Measurements from ENCODE around the gene SLC25A42.
"Not testable (repeated sequence)": the region's sequence is repeated elsewhere in the genome, so short reads cannot be mapped to it uniquely, and the experiment has no call there.

Gene SLC25A42, protein sequence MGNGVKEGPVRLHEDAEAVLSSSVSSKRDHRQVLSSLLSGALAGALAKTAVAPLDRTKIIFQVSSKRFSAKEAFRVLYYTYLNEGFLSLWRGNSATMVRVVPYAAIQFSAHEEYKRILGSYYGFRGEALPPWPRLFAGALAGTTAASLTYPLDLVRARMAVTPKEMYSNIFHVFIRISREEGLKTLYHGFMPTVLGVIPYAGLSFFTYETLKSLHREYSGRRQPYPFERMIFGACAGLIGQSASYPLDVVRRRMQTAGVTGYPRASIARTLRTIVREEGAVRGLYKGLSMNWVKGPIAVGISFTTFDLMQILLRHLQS
- 0.06 to 2.9 (median 1.6) reads per million in 18 experiments for total RNA-seq

DNA sequence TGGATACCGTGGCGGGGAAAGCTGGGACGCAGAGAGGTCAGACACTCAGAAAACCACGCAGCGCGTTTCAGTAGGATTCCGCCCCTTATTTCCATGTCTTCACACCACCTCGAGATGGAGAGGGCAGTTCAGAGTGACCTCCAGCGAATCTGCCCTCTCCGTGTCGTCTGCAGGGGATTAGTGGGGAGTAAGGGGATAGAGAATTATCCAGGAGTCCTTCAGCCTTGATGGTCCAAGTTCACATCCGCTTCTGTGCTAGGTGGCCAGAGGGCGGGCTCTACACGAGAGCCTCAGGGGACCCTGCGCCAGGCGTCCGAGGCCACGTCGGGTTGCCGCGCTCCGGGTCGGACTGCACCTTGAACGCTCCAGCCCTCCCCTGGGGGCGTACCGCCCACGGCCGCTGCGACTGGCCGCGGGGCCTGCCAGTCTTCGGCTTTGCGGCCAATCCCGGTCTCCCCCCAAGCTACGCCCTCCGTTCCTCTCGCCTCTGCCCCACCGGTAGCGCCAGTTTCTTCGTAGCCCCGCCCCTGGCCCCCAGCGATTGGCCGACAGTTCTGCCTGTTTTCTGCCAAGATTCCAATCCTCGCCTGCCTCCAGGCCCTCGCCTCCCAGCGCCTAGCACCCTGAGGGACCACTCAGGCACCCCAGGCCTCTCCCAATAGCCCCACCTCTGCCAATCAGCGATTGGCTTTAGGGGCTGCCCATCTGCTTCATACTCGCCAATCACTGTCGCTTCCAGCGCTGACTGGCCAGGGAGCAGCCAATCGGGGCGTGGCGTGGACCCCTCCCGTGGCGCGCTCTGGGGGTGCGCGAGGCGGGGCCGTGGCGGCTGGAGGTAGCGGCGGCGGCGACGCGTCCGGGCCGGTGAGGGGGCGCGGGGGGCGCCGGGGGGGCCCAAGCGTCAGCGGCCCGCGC is at the start of gene SLC25A42:
SLC25A42 (plus strand) TSS at position 812 of the 915 bp plus-strand sequence. CDS start 32,131 bp downstream, outside the sequence.
- peak; percentile 99 for DNase-seq

DNA sequence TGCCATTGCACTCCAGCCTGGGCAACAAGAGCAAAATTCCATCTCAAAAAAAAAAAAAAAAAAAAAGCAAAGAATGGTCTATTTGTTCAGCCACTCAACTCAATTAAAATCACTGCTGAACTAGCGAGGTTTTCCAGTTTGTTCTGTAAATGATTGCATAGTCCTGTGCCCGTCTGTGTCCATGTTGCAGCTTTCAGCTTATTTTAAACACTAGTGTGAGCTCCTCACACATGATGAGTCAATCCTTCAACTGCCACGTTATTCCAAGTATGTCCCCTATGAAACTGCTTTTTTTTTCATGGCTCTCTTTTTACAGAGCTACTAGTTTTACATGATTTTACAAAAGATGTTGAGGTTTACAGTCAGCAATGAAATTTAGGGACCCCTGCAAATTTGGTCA is 42.7 kb upstream of the SLC25A42 start:
- DNase-seq, result no peak

DNA sequence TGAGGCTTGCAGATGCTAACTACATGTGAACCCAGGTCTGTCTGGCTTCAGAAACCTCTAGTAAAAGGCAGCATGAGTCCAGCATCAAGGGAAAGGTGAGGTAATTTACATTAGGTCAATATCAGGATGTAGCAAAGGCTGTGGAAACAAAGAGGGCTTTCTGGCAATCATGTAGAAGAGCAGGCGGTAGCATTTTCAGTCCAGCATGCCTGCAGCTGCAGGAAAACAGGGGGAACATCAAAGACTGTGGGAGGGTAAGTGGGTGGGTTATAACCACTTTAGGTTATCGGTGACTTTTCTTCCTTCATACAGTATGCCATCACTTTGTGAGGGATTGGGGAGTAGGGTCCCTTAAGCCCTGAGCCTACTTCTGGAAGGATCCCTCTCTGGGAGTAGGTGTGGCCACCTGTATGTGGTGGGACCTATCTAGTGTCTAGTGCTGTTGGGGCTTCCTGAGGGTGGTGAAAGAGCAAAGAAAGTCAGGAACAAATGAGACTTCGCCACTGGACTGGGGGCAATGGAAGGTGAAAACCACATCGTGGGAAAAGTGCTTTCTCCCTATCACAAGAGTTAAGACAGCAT is 41.3 kb upstream of the SLC25A42 start:
- no peak for DNase-seq

DNA sequence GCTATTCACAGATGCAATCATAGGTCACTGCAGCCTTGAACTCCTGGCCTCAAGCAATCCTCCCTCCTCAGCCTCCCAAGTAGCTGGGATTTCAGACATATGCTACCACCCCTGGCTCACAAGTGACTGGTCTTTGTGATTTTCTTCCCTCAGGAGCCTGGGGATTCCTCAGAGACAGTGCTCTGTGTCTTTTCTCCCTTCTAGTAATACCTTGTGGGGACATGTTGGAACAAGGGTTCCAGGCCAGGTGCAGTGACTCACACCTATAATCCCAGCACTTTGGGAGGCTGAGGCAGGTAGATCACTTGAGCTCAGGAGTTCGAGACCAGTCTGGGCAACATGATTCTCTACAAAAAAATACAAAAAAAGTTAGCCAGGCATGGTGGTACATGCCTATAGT is 40.4 kb upstream of the SLC25A42 start:
- not testable (repeated sequence) for DNase-seq

DNA sequence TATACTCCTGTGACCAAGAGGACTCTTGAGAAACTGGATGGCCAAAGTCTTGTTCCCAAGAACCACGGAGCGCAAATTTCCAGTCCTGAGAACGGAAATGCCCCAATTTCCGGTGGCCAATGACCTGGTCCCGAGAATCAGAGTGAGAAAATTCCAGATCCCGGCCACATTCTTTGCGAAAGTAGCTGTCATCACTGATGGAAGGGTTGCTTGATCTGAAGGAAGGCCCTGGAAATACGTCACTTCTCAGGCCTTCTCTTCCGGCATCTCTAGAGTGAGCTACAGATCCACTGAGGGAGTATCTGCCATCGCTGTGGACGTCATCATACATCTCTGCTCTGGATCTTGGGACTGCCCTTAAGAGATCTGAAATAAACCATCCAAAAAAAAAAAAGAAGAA is 37.9 kb upstream of the SLC25A42 start:
- DNase-seq, result no peak

DNA sequence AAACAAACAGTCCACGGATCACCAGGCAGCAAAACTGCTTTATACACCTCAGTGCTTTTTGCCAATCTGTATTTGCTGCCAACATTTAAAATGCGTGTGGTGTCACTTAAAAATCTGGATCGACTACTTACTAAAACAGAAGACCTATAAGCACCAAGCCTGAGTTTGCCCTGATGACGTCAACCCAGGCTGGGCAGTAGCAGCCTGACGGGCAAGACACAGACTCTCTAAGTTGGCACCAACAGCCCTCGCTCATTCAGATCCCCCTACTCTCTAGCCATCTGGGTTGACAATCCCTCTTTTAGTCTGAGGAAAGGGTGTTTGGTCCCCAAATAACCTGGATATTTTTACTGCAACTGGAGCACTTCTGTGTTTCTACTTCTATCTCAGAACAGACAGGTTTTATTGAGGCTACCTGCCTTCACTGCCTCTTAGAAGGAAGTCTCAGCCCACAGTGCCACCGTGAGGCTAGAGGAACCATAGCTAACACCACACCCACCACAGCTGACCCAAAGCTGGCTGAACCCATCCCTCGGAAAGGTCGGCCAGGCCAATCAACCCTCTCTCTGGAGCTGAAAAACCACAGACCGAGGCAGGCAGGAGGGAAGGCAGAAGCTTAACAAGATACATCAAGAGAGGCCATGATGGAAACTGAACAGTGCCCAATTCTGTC is 37.4 kb upstream of the SLC25A42 start:
- DNase-seq, result peak in 1 of 2 donors; percentile 7

DNA sequence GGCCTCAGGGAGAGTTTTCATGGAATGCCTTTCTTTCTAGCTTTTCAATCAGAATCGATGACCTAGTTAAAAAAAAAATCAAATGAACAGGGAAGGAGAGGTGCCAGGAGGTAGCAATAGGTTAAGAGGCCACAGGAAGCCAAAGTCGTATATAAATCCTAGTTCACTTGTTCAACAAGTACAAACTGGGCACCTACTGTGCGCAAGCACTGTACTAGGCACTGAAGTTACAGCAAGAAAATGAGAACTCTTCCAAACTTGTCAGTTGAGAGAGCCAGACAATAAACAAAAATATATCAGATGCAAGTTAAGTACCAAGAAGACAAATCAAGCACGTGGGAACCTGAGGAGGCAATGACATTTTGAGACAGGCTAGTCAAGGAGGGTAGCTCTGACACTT is 36.6 kb upstream of the SLC25A42 start:
- DNase-seq, result no peak

DNA sequence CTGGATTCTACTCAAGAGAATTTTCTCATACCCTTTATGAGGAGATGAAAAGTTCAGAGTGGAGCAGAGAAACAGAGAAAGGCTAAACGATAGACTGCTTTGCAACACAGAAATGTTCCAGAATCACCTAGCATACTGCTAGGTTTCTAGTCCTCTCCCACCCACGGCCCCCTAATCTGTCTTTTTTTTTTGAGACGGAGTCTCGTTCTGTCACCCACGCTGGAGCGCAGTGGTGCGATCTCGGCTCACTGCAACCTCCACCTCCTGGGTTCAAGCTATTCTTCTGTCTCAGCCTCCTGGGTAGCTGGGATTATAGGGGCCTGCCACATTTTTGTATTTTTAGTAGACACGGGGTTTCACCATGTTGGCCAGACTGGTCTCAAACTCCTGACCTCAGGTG is 35.3 kb upstream of the SLC25A42 start:
- no peak for DNase-seq

DNA sequence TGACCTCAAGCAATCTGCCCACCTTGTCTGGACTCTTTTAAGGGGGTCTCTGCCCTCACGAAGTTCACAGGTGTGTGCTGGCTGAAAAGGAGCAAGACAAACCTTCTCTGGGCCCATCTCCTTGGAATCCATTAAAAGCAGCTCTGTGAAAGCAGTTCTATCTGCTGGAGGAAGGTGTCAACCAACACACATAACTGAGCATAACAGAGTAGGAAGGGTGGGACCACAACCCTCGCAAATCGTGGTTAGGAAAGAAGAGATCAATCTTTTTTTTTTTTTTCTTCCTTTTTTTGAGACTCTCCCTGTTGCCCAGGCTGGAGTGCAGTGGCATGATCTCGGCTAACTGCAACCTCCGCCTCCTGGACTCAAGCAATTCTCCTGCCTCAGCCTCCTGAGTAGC is 31.9 kb upstream of the SLC25A42 start:
- DNase-seq, result no peak

DNA sequence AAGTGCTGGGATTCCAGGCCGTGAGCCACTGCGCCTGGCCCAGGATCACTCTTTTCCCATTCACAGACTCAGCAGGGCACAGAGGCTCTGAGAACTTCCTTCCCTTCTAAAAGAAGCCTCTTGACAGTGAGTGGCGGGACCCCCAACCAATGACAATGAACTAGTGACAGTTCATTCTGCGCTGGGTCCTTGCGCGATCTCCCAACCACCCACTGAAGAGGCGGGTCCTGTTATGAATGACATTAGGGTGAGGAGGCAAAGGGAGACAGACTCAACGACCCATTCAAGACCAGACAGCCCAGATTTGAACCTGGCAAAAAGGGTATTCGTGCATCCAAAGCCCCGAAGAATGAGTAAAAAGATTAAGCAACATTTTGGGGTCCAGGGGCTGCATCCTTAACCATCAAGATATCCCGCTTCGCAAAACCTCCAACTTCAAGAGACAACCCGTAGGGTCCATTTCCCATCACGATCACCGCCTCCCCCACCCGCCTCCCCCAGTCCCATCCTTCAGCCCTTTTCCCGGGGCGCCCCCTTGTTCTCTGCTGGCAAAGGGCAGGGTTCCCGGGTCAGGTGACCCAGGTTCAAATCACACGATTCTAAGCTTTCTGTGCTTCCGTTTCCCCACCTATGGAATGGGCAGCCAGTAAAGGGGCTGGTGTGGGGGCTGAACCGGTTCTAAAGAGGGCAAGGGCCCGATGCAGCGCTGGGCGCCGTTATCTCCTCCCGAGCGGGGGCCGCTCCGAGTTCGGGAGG is 31.2 kb upstream of the SLC25A42 start:
- DNase-seq, result peak; percentile 98

DNA sequence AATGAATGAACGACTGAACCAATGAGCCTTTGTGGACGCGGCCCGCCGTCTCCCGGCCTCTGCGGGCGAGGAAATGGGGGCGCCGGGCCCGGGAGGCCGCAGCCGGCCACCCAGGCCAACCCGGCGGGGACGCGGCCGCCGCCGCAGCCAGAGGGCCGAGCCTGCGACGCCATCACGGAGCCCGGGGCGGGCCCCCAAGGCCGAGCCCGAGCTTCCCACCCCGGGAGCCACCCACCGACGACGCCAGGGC is 30.7 kb upstream of the SLC25A42 start:
- DNase-seq, result no peak

DNA sequence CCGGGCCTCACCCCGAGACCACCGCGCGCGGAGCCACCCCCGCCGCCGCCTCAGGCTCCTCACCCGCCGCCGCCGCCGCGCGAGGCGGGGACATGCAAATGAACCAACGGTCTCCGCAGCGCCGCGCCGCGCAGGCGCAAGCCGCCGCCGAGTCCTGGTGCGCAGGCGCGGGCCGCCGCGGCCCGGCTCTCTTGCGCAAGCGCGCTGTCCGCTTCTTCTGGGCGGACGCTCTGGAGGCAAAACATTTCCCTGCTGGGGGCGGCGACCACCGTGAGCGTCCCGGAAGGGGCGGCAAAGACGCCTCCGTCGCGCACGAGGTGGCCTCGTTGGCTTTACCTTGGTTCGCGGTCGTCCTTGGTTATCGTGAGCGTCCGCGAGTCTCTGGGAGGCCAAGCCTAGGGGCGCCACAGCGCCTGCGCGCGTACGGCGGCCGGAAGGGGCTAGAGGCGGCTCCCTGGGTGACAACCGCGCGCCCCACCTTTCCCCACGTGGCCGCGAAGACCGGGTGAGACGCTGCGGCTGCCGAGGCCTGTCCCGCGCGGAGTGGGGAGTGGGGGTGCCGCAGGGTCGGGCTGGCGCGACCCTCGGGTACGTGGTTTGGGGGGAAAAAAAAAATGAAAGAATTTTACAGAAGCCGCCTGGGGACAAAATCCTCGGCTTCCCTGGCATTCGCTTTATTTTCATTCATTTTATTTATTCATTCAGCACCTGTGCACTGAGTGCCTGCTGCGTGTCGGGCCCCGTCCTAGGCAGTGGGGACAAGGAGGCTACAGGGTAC is 30.2 kb upstream of the SLC25A42 start, which contains the start of the genes ARMC6 and SUGP2:
ARMC6 (plus strand) TSS at position 178 of the 778 bp plus-strand sequence. CDS start 607 bp downstream, outside the sequence.
SUGP2 (minus strand) TSS at position 92 of the 778 bp plus-strand sequence. CDS start 2,446 bp downstream, outside the sequence.
- peak; percentile 86 to 94 for DNase-seq

DNA sequence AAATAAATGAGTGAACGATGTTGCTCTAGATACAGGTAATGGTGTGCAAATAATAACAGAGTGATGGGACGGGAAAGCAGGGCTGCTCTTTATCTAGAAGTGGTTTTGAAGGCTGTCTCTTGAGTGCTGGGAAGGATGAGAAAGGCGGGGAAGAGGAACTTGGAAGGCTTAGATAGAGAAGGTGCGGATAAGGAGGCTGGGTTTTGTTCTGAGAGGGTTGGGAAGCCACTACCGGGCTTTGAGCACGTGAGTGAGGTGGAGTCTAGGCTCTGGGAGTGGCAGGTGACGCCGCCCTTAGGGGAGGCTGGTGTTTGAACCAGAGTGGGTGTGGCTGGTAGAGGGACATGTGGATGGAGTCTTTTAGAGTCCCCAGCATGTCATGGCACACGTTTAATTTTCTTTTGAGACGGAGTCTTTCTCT is 29.6 kb upstream of the SLC25A42 start:
- DNase-seq, result peak; percentile 89 to 93

DNA sequence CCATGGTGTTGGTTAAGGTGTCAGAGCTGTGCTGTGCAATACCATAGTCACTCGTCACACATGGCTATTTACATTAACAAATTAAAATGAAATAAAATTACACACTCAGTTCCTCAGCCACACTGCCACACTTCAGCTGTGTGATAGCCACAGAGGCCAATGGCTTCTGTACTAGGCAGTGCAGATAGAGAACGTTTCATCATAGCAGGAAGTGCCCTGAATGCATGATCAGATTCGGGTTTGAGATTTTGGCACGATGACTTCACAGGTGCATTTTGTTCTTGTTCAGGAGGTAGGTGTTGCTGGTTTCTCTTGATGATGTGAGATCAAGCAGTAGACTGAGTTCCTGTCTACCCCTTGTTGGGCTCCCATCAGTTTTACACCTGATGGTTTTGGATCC is 23.9 kb upstream of the SLC25A42 start:
- DNase-seq, result no peak

DNA sequence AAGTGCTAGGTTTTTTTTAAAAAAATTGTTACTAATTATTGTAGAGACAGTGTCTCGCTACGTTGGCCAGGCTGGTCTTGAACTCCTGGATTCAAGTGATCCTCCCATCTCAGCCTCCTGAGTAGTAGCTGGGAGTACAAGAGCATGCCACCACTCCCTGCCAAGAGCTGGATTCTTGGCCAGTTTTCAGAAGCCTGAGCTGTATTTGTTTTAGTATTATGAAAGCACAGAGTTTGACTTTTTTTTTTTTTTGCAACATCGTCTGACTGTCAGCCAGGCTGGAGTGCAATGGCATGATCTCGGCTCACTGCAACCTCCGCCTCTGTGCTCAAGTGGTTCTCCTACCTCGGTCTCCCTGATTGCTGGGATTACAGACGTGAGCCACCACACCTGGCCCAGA is 23.4 kb upstream of the SLC25A42 start:
- peak in 1 of 2 donors; percentile 34 for DNase-seq

DNA sequence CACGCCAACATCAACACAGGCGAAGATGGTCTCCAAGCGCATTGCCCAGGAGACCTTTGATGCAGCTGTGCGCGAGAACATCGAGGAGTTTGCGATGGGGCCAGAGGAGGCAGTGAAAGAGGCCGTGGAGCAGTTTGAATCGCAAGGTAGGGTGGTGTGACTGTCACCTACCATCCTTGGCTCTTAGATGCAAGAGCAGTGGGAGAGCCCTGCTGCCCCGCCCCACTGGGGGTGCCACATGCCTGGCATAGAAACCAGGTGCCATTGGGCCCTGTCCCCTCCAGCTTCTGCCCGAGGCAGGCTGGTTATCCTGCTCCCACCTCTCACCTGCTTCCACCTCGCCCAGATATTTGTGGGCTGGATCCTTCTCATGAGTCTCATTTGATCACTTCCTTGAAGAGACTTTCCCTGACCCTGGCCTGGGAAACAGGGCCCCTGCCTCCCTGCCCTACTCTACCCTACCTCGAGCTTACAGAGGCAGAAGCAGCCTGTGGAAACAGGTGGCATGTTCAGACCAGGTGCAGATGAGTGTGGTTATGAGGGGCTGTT is 21.0 kb upstream of the SLC25A42 start:
- no peak for DNase-seq

DNA sequence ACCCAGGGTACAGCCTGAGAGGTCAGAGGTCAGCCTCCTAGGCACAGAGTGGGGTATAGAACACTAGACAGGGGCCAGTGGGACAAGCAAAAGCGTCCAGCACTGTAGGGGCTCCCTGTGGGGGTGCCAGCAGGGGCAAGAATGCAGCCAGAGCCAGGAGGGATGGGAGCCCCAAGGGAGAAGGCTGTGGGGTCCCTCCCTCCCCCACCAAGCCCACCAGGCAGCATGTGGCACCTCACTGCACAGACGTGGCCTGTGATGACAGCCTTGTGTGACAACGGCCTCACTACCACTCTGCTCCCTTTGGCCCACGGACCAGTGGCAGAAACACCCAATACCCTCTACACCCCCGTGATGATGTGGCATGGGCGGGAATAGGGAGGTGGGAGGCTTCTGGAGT is 20.3 kb upstream of the SLC25A42 start:
- no peak for DNase-seq

DNA sequence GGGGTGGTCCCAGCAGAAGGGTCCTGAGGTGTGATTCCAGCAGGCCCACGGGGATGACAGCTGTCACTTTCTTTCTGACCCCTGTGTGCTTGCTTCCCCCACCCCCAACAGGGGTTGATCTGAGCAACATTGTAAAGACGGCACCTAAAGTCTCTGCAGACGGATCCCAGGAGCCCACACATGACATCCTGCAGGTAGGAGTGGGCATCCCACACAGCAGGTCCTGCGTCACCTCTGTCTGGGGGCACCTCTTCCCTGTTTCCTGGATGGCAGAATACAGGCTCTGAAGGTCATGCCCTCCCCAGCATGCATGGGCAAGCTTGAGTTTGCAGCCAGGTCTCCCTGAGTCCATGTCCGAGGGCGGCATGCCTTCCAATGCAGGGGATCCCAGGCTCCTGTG is 19.9 kb upstream of the SLC25A42 start:
- no peak for DNase-seq

DNA sequence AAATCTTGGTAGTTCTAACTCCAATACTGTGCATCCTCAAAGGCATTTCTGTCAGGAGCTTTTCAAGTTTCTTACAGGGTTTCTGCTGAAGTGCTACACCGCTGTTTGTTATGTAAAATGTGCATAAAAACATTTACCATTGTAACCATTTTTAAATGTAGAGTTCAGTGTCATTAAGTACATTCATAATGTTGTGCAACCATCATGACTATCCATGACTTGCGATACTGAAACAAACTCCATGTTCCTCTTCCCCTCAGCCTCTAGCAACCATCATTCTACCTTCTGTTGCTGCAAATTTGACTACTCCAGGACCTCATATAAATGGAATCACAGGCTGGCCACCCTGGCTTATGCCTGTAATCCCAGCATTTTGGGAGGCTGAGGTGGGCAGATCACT is 14.4 kb upstream of the SLC25A42 start:
- no peak for DNase-seq

DNA sequence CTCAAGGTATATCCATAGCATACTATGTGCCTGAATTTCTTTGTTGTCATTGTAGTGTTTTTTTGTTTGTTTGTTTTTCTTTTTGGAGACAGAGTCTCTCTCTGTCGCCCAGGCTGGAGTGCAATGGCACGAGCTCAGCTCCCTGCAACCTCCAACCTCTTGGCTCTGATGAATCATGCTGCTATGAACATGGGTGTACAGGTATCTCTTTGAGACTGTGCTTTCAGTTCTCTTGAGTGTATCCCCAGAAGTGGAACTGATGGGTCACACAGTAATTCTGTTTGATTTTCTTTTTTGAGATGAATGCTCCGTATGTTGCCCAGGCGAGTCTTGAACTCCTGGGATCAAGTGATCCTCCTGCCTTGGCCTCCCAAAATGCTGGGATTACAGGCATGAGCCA is 13.7 kb upstream of the SLC25A42 start:
- no peak for DNase-seq

DNA sequence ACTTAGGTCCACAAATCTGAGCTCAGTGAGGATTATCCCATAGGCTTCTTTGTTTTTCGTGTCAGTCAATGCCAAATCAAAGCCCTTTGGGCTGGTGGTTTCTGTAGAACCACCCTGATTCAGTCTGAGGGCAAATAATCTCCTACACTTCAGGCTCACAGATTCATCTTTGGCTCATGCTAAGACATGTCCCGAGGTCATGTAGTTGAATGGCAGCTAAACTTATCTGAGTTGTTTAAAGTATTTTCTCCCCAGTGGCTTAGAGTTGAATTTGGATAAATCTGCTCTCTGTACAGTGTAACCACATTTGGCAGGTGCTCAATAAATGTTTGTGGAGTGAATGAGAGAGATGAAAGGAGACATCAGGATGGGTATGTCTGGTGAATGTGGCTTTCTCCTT is 13.1 kb upstream of the SLC25A42 start:
- DNase-seq, result no peak
